Measurements from ENCODE around the gene LNX1.

The LNX1 gene

GRCh38 chr4:53572600-53572994, 18.7 kb downstream of the LNX1 start:
- DNase-seq (ENCODE audit: low read depth) = no peak

DNA sequence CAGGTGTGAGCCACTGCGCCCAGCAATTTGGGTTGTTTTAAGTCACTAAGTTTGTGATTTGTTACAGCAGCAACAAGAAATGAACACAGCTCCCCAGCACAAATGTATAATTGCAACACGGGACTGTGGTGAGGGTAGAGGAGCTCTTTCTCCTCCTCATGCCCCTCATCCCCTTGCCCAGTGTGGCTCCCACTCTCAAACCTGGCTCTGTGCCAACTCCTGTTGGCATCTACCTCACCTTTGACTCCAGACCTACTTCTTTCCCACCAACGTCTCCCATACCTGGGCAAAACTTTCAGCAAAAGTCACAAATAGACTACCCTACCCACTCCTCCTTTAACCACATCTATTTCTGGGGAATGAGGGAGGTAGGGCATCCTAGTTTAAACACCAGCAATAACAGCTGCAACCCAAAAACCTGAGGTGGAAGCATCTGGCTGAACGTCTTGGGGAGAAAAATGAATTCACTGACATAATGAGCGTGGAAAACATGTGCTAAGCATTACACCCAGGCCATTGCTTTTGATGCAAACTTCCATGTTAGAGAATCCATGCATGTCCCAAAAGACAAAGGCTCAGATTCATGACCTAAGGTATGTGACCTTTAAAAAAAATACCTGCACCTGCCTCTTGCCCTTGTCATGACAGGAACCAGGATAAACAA, 19.2 kb downstream of the LNX1 start:
- no peak for DNase-seq (ENCODE audit: low read depth)

GRCh38 chr4:53563824-53564223, 27.5 kb downstream of the LNX1 start:
- no peak for DNase-seq (ENCODE audit: low read depth)

- no peak for DNase-seq (ENCODE audit: low read depth)
Observed at GRCh38 chr4:53562409-53562808, 28.9 kb downstream of the LNX1 start.

DNA sequence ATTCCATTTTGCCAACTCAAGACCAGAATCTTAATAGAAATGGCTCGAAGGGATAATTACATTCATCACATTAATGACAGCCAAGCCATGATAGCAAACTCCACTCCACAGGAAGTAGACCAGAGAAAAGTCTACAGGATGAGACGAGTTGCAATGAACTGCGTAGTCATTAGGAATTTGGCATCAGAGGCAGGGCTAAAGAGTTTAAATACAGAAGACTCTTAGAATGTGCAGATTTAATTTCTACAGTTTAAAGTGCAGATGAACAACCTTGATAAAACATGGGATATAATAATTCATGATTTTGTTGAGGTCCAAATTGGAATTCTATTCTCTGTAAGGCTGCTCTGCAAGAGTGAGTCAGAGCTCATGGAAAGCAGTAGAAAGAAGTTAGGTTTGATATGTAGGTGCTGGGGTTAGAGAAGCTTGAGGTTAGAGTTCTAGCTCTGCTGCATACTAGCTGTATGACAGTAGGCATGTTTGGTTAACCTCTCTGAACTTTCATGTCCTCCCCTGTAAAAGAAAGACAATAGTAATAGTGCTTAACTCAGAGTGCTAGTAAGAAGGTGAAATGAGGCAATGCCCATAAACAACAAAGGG, 32.2 kb downstream of the LNX1 start:
- no peak for DNase-seq (ENCODE audit: low read depth)

- DNase-seq (ENCODE audit: low read depth) = no peak
Observed at GRCh38 chr4:53558065-53558801, 33.1 kb downstream of the LNX1 start.

DNA sequence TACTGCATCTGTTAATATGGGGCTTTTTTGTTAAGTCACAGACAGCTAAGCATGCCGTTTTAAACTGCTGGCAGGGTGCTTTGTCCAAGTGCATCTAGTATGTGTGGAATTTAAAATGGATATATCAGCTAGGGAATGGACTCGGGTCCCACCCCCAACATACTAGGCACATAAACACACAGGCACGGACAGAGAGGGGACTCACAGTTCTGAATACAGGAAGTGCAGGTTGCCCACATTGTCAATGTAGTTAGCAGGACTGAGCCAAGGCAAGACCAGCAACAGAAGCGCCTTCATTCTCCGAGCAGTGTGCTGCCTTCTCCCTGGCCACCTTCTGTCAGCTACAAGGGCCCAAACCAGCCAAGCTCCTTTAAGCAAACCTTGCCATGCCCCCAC, 33.6 kb downstream of the LNX1 start:
- DNase-seq (ENCODE audit: low read depth) = no peak

GRCh38 chr4:53556651-53557050, 34.6 kb downstream of the LNX1 start:
- no peak for DNase-seq (ENCODE audit: low read depth)

GRCh38 chr4:53553486-53554210, 37.6 kb downstream of the LNX1 start:
- DNase-seq (ENCODE audit: low read depth) = no peak

- no peak for DNase-seq (ENCODE audit: low read depth)
Observed at GRCh38 chr4:53552711-53553110, 38.6 kb downstream of the LNX1 start.

GRCh38 chr4:53551958-53552357, 39.3 kb downstream of the LNX1 start:
- DNase-seq (ENCODE audit: low read depth) = no peak

DNA sequence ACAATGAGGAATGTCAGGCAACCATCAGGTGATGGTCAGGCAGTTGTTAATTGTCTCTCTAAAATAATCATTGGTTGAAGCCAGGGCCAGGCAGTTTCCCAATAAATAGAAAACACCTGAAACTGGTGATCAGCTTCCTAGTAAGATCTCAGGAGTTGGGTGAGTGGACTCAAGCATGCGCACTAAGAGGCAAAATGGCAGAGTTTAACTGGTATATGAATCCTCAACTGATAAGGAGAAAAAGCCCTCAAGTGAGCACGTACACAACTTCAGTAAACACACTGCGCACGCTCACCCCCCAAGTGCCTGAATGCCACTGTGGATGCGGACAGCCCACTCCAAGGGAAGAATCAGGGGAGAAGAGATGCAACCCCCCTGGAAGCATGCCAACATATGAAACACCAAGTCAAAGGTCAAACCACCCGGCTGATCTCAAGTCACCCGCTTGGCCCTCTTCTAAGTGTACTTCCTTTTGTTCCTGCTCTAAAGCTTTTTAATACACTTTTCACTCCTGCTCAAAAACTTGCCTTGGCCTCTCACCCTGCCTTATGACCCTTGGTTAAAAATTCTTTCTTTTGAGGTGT, 39.9 kb downstream of the LNX1 start:
- DNase-seq (ENCODE audit: low read depth) = no peak

DNA sequence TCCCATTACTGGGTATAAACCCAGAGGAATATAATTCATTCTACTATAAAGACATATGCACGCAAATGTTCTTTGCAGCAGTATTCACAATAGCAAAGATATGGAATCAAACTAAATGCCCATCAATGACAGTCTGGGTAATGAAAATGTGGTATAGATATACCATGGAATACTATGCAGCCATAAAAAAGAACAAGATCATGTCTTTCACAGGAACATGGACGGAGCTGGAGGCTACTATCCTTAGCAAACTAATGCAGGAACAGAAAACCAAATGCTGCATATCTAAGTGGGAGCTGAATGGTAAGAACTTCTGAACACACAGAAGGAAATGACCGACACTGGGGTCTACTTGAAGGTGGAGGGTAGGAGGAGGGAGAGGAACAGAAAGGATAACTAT, 42.6 kb downstream of the LNX1 start:
- no peak for DNase-seq (ENCODE audit: low read depth)

DNA sequence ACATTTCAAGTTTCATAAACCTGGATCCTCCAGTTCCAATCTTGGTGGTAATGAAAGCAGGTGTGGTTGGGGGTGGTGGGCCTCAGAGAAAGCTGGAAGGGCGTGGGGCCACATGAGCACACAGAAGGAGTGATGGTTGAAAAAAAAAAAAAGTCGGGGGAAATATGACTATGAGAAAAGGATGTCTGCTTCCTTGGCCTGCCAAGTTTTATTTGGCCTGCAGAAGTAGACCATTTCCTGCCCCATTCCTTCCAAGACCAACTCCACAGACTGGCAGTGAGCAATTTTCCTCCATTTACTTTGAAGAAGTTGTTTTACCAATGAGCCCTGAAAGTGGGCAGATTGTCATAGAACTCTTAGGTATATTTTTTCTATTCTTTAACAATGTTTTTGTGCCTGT, 43.3 kb downstream of the LNX1 start:
- DNase-seq (ENCODE audit: low read depth) = no peak

DNA sequence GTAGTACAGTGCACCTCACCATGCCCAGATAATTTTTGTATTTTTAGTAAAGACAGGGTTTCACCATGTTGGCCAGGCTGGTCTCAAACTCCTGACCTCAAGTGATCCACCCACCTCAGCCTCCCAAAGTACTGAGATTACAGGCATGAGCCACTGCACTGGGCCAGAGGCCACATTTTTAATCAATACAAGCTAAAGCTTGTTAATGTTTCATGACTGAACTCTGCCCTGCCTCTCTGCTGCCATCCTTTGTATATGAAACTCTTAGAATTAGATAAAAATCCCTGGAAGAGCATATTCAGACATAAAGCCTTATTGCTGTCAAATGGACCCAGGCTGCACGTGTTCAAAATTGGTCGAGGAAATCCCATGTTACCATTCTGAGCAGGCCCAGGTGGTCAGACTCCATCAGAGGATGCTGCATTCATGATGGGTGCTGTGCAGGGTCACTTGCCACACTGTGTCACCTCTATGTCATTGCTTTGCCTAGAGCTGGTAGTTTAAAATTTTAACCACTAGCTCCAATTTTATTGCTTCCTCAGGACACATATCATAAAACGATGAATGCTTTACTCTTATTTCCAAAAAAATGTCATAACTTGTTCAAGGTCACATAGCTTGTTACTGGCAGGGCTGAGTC, 45.2 kb downstream of the LNX1 start:
- no peak for DNase-seq (ENCODE audit: low read depth)

DNA sequence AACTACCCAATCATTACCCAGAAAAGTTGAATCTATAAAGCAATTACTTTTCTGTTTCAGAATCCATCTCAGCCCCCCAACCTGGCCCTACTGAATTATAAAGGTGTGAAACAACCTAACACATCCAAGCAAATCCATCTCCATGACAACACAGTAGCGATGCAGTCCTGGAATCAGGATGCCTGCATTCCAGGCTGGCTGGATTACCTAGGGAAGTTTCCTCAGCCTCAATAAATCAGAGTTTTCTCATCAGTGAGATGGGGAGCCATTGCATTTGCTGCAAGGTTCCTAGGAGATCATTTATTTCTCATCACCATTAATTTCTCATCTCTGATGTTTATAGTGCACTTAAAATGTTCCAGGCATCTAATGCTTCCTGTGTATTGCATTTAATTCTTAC, 46.0 kb downstream of the LNX1 start:
- DNase-seq (ENCODE audit: low read depth) = no peak

DNA sequence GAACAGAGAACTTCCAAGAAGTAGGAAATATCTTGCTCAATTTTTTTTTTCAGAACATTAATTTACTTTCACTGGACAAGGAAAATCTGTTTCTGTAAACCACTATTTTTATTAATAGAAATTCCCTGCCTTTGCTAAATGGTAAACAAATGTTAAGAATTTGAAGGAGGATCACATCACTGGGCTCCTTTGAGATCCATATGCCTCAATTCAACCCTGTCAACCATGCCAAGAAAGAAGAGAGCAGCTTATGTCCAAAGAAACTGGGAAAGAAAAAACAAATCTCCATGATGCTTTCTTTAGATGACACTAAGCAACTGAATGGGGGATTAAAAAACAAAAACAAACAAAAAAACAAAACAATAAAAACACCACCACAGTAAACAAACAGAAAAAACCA, 47.7 kb downstream of the LNX1 start:
- no peak for DNase-seq (ENCODE audit: low read depth)

GRCh38 chr4:53541577-53542206, 49.6 kb downstream of the LNX1 start:
- no peak for DNase-seq (ENCODE audit: low read depth)

- DNase-seq (ENCODE audit: low read depth) = no peak
Observed at GRCh38 chr4:53538756-53539155, 52.5 kb downstream of the LNX1 start.

- no peak for DNase-seq (ENCODE audit: low read depth)
Observed at GRCh38 chr4:53537606-53538005, 53.7 kb downstream of the LNX1 start.

DNA sequence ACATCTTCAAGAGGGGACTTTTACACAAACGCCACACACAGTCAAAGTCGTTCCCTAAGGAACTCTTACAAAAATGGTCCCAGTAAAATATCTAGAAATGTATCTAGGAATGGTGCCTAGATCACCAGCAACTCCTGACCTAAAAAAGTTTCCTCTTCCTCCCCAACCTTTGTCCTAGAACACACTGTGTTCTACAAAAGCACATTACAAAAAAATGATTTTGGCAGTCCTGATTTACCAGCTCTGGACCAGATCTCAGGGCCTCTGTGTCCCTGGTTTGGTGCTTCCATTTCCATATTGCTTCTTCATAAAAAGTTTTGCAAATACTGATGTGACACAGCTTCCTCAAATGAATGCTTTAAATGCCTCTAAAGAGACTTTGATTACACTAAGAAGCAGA, 55.0 kb downstream of the LNX1 start:
- no peak for DNase-seq (ENCODE audit: low read depth)
